ENCODE measurements around the gene APPL2. TPM values are rescaled to one million over a fixed set of nuclear protein-coding genes. Genes with fewer than 3 reads are reported as not detected.

Gene APPL2
- total and polyA plus RNA-seq, 7 donors, result 15.3 to 116 (median 46.5) TPM

- no peak overlapping the region for H3K27ac ChIP-seq
- WGBS, 2 donors, result 14 to 67% methylated on average over 9 of the region's 9 CpGs
- no peak for DNase-seq
- H3K36me3 ChIP-seq, result peaks cover 0 to 67% (median 20%) of the 10 kb centered on the region in 4 donors
- H3K4me1 ChIP-seq, result no peaks in the 10 kb centered on the region
- no peaks in the 10 kb centered on the region for H3K9me3 ChIP-seq
- H3K27me3 ChIP-seq, result no peaks in the 10 kb centered on the region
- intact Hi-C loops (cut with DNase I), result no loop called here
- no peak overlapping the region for H3K4me3 ChIP-seq
- no peak for TF ChIP-seq CTCF (IDR thresholded peaks at IDR 0.05)
- TF ChIP-seq POLR2A (IDR thresholded peaks at IDR 0.05), result no peak
- no peak for TF ChIP-seq EP300 (IDR thresholded peaks at IDR 0.05)
- TF ChIP-seq POLR2AphosphoS5 (IDR thresholded peaks at IDR 0.05), result no peak
Measured at GRCh38 chr12:105214670-105215375, 21.2 kb downstream of the APPL2 start.

- Histone ChIP-seq H3K27me3 (no peaks in the 10 kb centered on the region), H3K9me3 (no peaks in the 10 kb centered on the region), H3K4me1 (no peaks in the 10 kb centered on the region), H3K27ac (no peak overlapping the region), H3K36me3 (peaks cover 0 to 73% (median 23%) of the 10 kb centered on the region in 4 donors), H3K4me3 (no peak overlapping the region)
- 13 to 64% methylated on average over 6 of the region's 6 CpGs for WGBS, 2 donors
- no peak for TF ChIP-seq CTCF (IDR thresholded peaks at IDR 0.05)
- no peak for TF ChIP-seq POLR2AphosphoS5 (IDR thresholded peaks at IDR 0.05)
- TF ChIP-seq POLR2A (IDR thresholded peaks at IDR 0.05), result no peak
- no peak for TF ChIP-seq EP300 (IDR thresholded peaks at IDR 0.05)
- intact Hi-C loops (cut with DNase I), result no loop called here
- no peak for DNase-seq
Measured at GRCh38 chr12:105214148-105214547, 21.8 kb downstream of the APPL2 start.

DNA sequence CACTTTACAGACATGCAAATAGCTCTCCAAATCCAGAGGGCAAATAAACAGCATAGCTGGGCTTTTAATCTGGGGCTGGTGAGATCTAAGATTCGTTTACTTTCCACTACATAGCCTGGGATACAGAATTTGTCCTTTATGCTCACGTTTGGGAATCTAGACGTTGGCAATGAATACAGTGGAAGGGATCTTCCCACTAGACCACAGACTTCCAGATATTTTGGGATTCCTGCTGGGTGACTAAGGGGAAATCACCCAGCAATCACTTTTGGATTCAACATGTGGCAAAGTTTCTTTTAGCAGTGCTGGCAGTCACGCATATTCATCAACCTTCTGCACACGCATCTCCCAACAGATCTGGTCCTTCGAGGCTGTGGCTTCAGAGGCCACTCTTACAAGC is 23.5 kb downstream of the APPL2 start:
- H3K4me1 ChIP-seq, result no peaks in the 10 kb centered on the region
- DNase-seq, result no peak
- 88 to 89% methylated on average over 6 of the region's 6 CpGs for WGBS, 2 donors
- no peak overlapping the region for H3K27ac ChIP-seq
- H3K9me3 ChIP-seq, result no peaks in the 10 kb centered on the region
- TF ChIP-seq POLR2AphosphoS5 (IDR thresholded peaks at IDR 0.05) (no peak), POLR2A (IDR thresholded peaks at IDR 0.05) (no peak), CTCF (IDR thresholded peaks at IDR 0.05) (no peak), EP300 (IDR thresholded peaks at IDR 0.05) (no peak)
- H3K27me3 ChIP-seq, result no peaks in the 10 kb centered on the region
- H3K4me3 ChIP-seq, result no peak overlapping the region
- peaks cover 0 to 85% (median 30%) of the 10 kb centered on the region in 4 donors for H3K36me3 ChIP-seq
- intact Hi-C loops (cut with DNase I), result no loop called here

DNA sequence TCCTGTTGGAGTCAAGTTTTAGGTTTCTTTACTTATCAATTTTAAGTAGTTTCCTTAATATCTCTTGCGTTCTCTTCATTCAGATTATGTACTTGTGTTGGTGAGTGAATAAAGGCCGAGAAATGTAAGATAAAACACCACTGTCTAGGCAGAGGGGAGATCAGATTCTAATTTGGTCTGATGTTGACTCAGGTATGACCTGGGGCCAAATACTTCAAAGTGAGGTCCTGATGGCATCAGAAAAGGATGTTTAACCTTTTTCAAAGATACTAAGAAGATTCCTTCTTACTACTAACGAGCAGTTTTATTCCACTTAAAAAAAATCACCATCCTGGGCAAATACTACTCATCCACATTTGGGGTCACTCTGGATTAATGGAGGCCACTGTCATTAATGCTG is 26.9 kb downstream of the APPL2 start:
- no peak overlapping the region for H3K27ac ChIP-seq
- TF ChIP-seq CTCF (IDR thresholded peaks at IDR 0.05), result no peak
- TF ChIP-seq POLR2AphosphoS5 (IDR thresholded peaks at IDR 0.05), result no peak
- no peak for TF ChIP-seq EP300 (IDR thresholded peaks at IDR 0.05)
- no peak for TF ChIP-seq POLR2A (IDR thresholded peaks at IDR 0.05)

More for the DNA sequence above, 26.9 kb downstream of the APPL2 start:
- 91 to 93% methylated on average over 3 of the region's 3 CpGs for WGBS, 2 donors
- intact Hi-C loops (cut with DNase I), result no loop called here
- Histone ChIP-seq H3K27me3 (no peaks in the 10 kb centered on the region), H3K4me1 (no peaks in the 10 kb centered on the region), H3K36me3 (peaks cover 9 to 85% (median 54%) of the 10 kb centered on the region in 4 donors), H3K9me3 (no peaks in the 10 kb centered on the region), H3K4me3 (no peak overlapping the region)
- no peak for DNase-seq

Data from sigmoid colon (tissue), 7 donors.